Kidney (tissue), 14 donors: ENCODE data around the gene CLCN7. TPM values are rescaled to one million over a fixed set of nuclear protein-coding genes. Genes with fewer than 3 reads are reported as not detected.

ENCODE experiments used
- DNase-seq, 5 donors: peaks; one replicate each; pipeline ENCODE4 v3.0.0-alpha.2; 2013 to 2020
- FAIRE-seq: peaks from 2 replicates; lab custom pipeline; 2012; peaks lifted over from hg19 to GRCh38; lab: Jason Lieb, UNC
- H3K27ac ChIP-seq, 2 donors: one replicate each; pipeline ENCODE4 v1.7.0; 2013; ENCODE audit warnings: low read depth in 2 of 2, low read length in 2 of 2, inconsistent platforms in 1 of 2
- H3K27me3 ChIP-seq: one replicate; pipeline ENCODE4 v1.7.1; 2013; ENCODE audit warnings: low read length, inconsistent platforms; ENCODE audit not compliant: control insufficient read depth, insufficient read depth
- H3K36me3 ChIP-seq, 3 donors: one replicate each; pipeline versions ENCODE4 v1.7.0 to v1.7.1; 2013; ENCODE audit warnings: low read length in 3 of 3, control low read depth in 1 of 3, inconsistent platforms in 1 of 3; ENCODE audit not compliant: insufficient read depth in 3 of 3, control insufficient read depth in 2 of 3
- H3K4me1 ChIP-seq, 3 donors: one replicate each; pipeline versions ENCODE4 v1.7.0 to v1.7.1; 2013; ENCODE audit warnings: low read length in 3 of 3, inconsistent platforms in 1 of 3, low read depth in 1 of 3; ENCODE audit not compliant: control insufficient read depth in 2 of 3, insufficient read depth in 2 of 3
- H3K4me3 ChIP-seq, 3 donors: one replicate each; pipeline versions ENCODE4 v1.7.0 to v1.8.1; 2013; ENCODE audit warnings: low read length in 3 of 3, control low read depth in 1 of 3, inconsistent platforms in 1 of 3
- H3K9ac ChIP-seq, 3 donors: one replicate each; pipeline versions ENCODE4 v1.7.0 to v1.7.1; 2013; ENCODE audit warnings: low read length in 3 of 3, control low read depth in 1 of 3, inconsistent platforms in 1 of 3
- H3K9me3 ChIP-seq, 3 donors: one replicate each; pipeline versions ENCODE4 v1.7.0 to v1.7.1; 2013; ENCODE audit warnings: low read length in 3 of 3, control low read depth in 1 of 3, inconsistent platforms in 1 of 3; ENCODE audit not compliant: control insufficient read depth in 2 of 3, insufficient read depth in 1 of 3
- CTCF ChIP-seq: IDR thresholded peaks from 3 replicates; pipeline ENCODE4 v1.5.1; 2012; ENCODE audit warnings: mild to moderate bottlenecking, moderate library complexity, borderline replicate concordance; ENCODE audit not compliant: insufficient read depth; ENCODE audit errors: extremely low read depth
- intact Hi-C: fragments of 100-400 bp; cut with DNase I; formaldehyde crosslinking; loops from one replicate; pipeline ENCODE4 v1.11.1; 2022
- polyA plus RNA-seq: library from polyadenylated mRNA; stranded (reverse); fragments of 350-450 nt; fragmentation: Illumina TruSeq; extraction: RNeasy Lipid Tissue Mini Kit (QIAGEN cat#74804); gene quantifications from one replicate; pipeline ENCODE4 v1.2.3, GENCODE V29; 2014; ENCODE audit warnings: low read depth, low replicate concordance; ENCODE audit not compliant: insufficient read depth
- total RNA-seq: library from RNA; stranded (reverse); fragmentation: NEBNext Ultra II Directional; extraction: Animal tissue kit (Norgen Biotek cat#: 25700); gene quantifications from one replicate; pipeline ENCODE4 v1.2.1, GENCODE V29; 2021
- donor health status: control.
- donor health status: control.
- donor health status: control.
- donor health status: control.
- donor health status: control.
- donor health status: DM: yes; HTN: yes; CAD: no.
- donor health status: Normal renal cell carcinoma (clear cell type).

Gene CLCN7
- total and polyA plus RNA-seq, 2 donors from 2014 or later = 38.9 to 92.5 TPM

GRCh38 chr16:1452530-1452929 is 22.3 kb downstream of the CLCN7 start:
- TF ChIP-seq CTCF = no peak
- Histone ChIP-seq H3K27ac (no peak overlapping the region), H3K9me3 (no peaks in the 10 kb centered on the region), H3K36me3 (peaks cover 0 to 14% (median 12%) of the 10 kb centered on the region in 3 donors), H3K9ac (no peak overlapping the region), H3K4me1 (no peaks in the 10 kb centered on the region), H3K4me3 (no peak overlapping the region), H3K27me3 (no peaks in the 10 kb centered on the region)
- intact Hi-C loops = no loop called here
- DNase-seq = no peak
- no peak for FAIRE-seq

DNA sequence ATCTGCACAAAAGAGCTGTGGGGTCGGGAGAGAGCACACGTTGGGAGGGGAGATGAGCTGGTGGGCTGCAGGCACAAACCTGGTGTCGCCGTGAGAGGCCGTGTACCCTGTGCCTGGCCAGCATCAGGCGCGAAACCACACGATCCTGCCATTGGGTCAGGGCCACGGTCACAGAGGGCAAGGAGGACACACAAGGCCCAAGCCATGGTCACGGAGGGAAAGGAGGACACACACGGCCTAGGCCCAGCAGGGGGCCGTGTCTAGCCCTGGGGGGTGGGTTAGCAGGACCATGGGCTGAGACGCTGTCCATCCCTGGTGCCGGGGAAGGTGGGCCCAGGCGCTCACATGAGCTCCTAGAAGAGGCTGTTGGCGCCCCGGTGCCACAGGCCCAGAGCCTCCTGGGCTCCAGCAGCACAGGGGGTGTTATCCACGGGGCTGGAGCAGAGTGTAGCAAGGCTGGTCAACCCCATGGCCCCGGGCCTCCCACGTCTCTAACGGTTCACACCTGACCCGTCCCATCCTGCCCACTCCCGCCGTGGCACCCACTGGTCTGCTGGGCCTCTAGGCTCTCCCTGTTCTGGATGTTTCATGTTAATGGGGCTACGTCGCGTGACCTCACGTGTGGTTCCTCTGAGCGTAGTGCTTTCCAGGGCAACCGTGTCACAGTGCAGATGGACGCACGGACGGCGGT is 23.0 kb downstream of the CLCN7 start:
- TF ChIP-seq CTCF = no peak
- Histone ChIP-seq H3K27me3 (no peaks in the 10 kb centered on the region), H3K27ac (no peak overlapping the region), H3K4me3 (no peak overlapping the region), H3K4me1 (no peaks in the 10 kb centered on the region), H3K9me3 (no peaks in the 10 kb centered on the region), H3K36me3 (peaks cover 0 to 13% (median 12%) of the 10 kb centered on the region in 3 donors), H3K9ac (no peak overlapping the region)
- intact Hi-C loops = no loop called here
- FAIRE-seq (no peak), DNase-seq (no peak)

- no peaks in the 10 kb centered on the region for H3K9me3 ChIP-seq
- peaks cover 0 to 12% (median 11%) of the 10 kb centered on the region in 3 donors for H3K36me3 ChIP-seq
- H3K4me3 ChIP-seq = no peak overlapping the region
- no peaks in the 10 kb centered on the region for H3K27me3 ChIP-seq
- TF ChIP-seq CTCF = no peak
- no peak for FAIRE-seq
- no peak for DNase-seq
- intact Hi-C loops = no loop called here
- H3K27ac ChIP-seq = no peak overlapping the region
- no peak overlapping the region for H3K9ac ChIP-seq
- no peaks in the 10 kb centered on the region for H3K4me1 ChIP-seq
These were observed 24.0 kb downstream of the CLCN7 start for GRCh38 chr16:1450841-1451240.
